Ascending aorta (tissue), 2 donors: ENCODE measurements around the gene TRAF3IP1. TPM values are rescaled to one million over a fixed set of nuclear protein-coding genes. Genes with fewer than 3 reads are reported as not detected.

Source experiments
- DNase-seq, 2 donors: peaks; one replicate each; pipeline ENCODE4 v3.0.0-alpha.2; 2019; ENCODE audit warnings: low spot score in 2 of 2
- H3K27ac ChIP-seq, 2 donors: fragments of 200-600 bp; sonication (generic); one replicate each; pipeline ENCODE4 v1.5.1; 2016 to 2017; ENCODE audit warnings: mild to moderate bottlenecking in 1 of 2
- H3K27me3 ChIP-seq: fragments of 200-600 bp; sonication (generic); one replicate; pipeline ENCODE4 v1.5.1; 2017
- H3K36me3 ChIP-seq, 2 donors: fragments of 200-600 bp; sonication (generic); one replicate each; pipeline ENCODE4 v1.5.1; 2016
- H3K4me1 ChIP-seq, 2 donors: fragments of 200-600 bp; sonication (generic); one replicate each; pipeline ENCODE4 v1.5.1; 2016 to 2017; ENCODE audit warnings: mild to moderate bottlenecking in 1 of 2
- H3K4me3 ChIP-seq, 2 donors: fragments of 200-600 bp; sonication (generic); one replicate each; pipeline ENCODE4 v1.5.1; 2016 to 2017; ENCODE audit warnings: mild to moderate bottlenecking in 1 of 2
- H3K9me3 ChIP-seq, 2 donors: fragments of 200-600 bp; sonication (generic); one replicate each; pipeline ENCODE4 v1.5.1; 2016
- CTCF ChIP-seq, 3 experiments: fragments of 200-600 bp in 2 of 3; fragments of 450-650 bp in 1 of 3; sonication (generic) in 2 of 3; IDR thresholded peaks; one replicate each; pipeline ENCODE4 v1.5.1; 2016 to 2019; ENCODE audit warnings: antibody characterized with exemption in 3 of 3, mild to moderate bottlenecking in 1 of 3, moderate library complexity in 1 of 3
- intact Hi-C: fragments of 100-400 bp; cut with DNase I; formaldehyde crosslinking; loops from one replicate; pipeline ENCODE4 v1.15.1; 2023
- total RNA-seq: library from RNA; depleted of rRNA; stranded (reverse); fragments of >200 nt; gene quantifications from one replicate; pipeline ENCODE4 v1.1.0, GENCODE V29; 2016

The TRAF3IP1 gene
- total RNA-seq, 1 donor from 2014 or later = 6.1 TPM

GRCh38 chr2:238289574-238289973 lies 30.7 kb upstream of the TRAF3IP1 start:
- no peak for TF ChIP-seq CTCF (IDR thresholded peaks at IDR 0.05)
- H3K36me3 ChIP-seq = no peaks in the 10 kb centered on the region
- H3K4me1 ChIP-seq = peaks cover 15 to 29% of the 10 kb centered on the region in 2 donors
- peak overlapping the region; percentile 96 to 97 for H3K27ac ChIP-seq
- H3K9me3 ChIP-seq = no peaks in the 10 kb centered on the region
- peak overlapping the region; percentile 75 to 86 for H3K4me3 ChIP-seq
- no peaks in the 10 kb centered on the region for H3K27me3 ChIP-seq
- no peak for DNase-seq
- intact Hi-C loops = loop anchor here (1.0 to 5.0 kb wide), 2 partner anchors 31 to 47 kb away; partner anchors contain the start of genes HES6 and TRAF3IP1

DNA sequence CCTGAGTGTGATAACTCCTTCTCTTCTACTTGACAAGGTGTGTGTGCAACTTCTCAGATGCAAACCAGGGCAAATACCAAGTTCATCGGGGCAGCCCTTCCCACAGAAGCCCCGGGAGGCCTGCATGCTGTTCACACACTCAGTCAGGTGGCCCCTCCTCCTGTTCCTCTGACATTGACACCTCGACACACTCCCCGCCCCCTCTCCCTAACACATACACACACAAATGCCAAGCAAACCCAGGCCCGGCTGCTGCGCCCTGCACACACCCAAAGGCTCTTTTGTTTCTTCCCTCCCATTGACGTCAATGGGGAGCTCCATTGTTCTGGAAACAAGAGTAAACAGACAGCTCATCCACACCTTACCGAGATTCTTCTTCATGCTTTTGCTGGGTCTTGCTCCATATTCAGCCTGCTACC lies 30.2 kb upstream of the TRAF3IP1 start:
- intact Hi-C loops = no loop called here
- TF ChIP-seq CTCF (IDR thresholded peaks at IDR 0.05) = no peak
- peaks cover 13 to 24% of the 10 kb centered on the region in 2 donors for H3K4me1 ChIP-seq
- H3K9me3 ChIP-seq = no peaks in the 10 kb centered on the region
- H3K4me3 ChIP-seq = no peak overlapping the region
- H3K27ac ChIP-seq = peak overlapping the region in 1 of 2 donors; percentile 96
- H3K27me3 ChIP-seq = no peaks in the 10 kb centered on the region
- DNase-seq = no peak
- H3K36me3 ChIP-seq = no peaks in the 10 kb centered on the region

- H3K4me3 ChIP-seq = no peak overlapping the region
- no peaks in the 10 kb centered on the region for H3K9me3 ChIP-seq
- TF ChIP-seq CTCF (IDR thresholded peaks at IDR 0.05) = no peak
- intact Hi-C loops = no loop called here
- no peaks in the 10 kb centered on the region for H3K36me3 ChIP-seq
- no peaks in the 10 kb centered on the region for H3K27me3 ChIP-seq
- no peak overlapping the region for H3K27ac ChIP-seq
- H3K4me1 ChIP-seq = peaks cover 8 to 18% of the 10 kb centered on the region in 2 donors
- DNase-seq = no peak
These were observed 29.4 kb upstream of the TRAF3IP1 start for GRCh38 chr2:238290715-238291549.

GRCh38 chr2:238291550-238292281 lies 28.6 kb upstream of the TRAF3IP1 start:
- no peak for DNase-seq
- no peak for TF ChIP-seq CTCF (IDR thresholded peaks at IDR 0.05)
- intact Hi-C loops = no loop called here
- Histone ChIP-seq H3K27ac (no peak overlapping the region), H3K27me3 (no peaks in the 10 kb centered on the region), H3K4me3 (no peak overlapping the region), H3K4me1 (peaks cover 8 to 11% of the 10 kb centered on the region in 2 donors), H3K36me3 (no peaks in the 10 kb centered on the region), H3K9me3 (no peaks in the 10 kb centered on the region)

DNA sequence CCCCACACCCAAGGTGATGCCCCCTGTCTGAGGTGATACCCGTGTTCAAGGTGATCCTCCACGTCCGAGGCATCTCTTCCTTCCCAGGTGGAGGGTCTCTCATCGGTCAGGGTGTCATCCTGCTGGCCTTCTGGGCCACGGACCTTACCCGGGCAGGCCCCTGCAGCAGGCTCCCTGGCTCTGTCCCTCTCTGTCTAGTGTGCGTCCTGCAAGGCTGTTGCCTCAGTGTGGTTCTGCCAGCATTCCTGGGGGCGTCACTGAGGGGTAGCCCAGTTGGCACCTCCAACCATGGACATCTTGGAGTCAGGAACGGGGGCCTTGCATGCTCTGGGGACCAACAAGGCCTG lies 26.3 kb upstream of the TRAF3IP1 start:
- Histone ChIP-seq H3K4me1 (peaks cover 2 to 3% of the 10 kb centered on the region in 2 donors), H3K4me3 (no peak overlapping the region), H3K9me3 (no peaks in the 10 kb centered on the region), H3K36me3 (no peaks in the 10 kb centered on the region), H3K27ac (no peak overlapping the region), H3K27me3 (no peaks in the 10 kb centered on the region)
- no peak for DNase-seq
- intact Hi-C loops = no loop called here
- no peak for TF ChIP-seq CTCF (IDR thresholded peaks at IDR 0.05)
